Lung (tissue), 12 donors: ENCODE measurements around the gene PTPRE. TPM values are rescaled to one million over a fixed set of nuclear protein-coding genes. Genes with fewer than 3 reads are reported as not detected.

ENCODE experiments used
- ATAC-seq: fragments of 200-7000 bp; cut with Tn5 transposase; one replicate; pipeline ENCODE4 v1.9.1; 2020; ENCODE audit warnings: moderate number of reproducible peaks; ENCODE audit not compliant: insufficient read depth, low FRiP score
- DNase-seq, 3 donors: peaks; one replicate each; pipeline ENCODE4 v3.0.0-alpha.2; 2013 to 2017
- H3K27ac ChIP-seq, 2 donors: one replicate each; pipeline ENCODE4 v1.5.1; 2013; ENCODE audit warnings: mild to moderate bottlenecking in 2 of 2, moderate library complexity in 2 of 2, control low read depth in 1 of 2, inconsistent platforms in 1 of 2, low read depth in 1 of 2, low read length in 1 of 2
- H3K27me3 ChIP-seq, 3 donors: one replicate each; pipeline ENCODE4 v1.5.1; 2013; ENCODE audit warnings: low read length in 2 of 3; ENCODE audit not compliant: control insufficient read depth in 3 of 3, insufficient read depth in 3 of 3
- H3K36me3 ChIP-seq, 4 donors: one replicate each; pipeline ENCODE4 v1.5.1; 2013; ENCODE audit warnings: low read length in 4 of 4, mild to moderate bottlenecking in 1 of 4, moderate library complexity in 1 of 4; ENCODE audit not compliant: control insufficient read depth in 4 of 4, insufficient read depth in 4 of 4
- H3K4me1 ChIP-seq, 5 donors: one replicate each; pipeline ENCODE4 v1.5.1; 2013; ENCODE audit warnings: low read length in 5 of 5, mild to moderate bottlenecking in 2 of 5, moderate library complexity in 1 of 5; ENCODE audit not compliant: control insufficient read depth in 5 of 5, insufficient read depth in 5 of 5
- H3K4me3 ChIP-seq: one replicate; pipeline ENCODE4 v1.5.1; 2013; ENCODE audit warnings: mild to moderate bottlenecking, control low read depth, moderate library complexity
- H3K9ac ChIP-seq, 2 donors: one replicate each; pipeline ENCODE4 v1.5.1; 2013; ENCODE audit warnings: low read length in 2 of 2, control low read depth in 1 of 2; ENCODE audit not compliant: insufficient read depth in 1 of 2
- H3K9me3 ChIP-seq, 4 donors: one replicate each; pipeline ENCODE4 v1.5.1; 2013; ENCODE audit warnings: low read length in 3 of 4, mild to moderate bottlenecking in 1 of 4, moderate library complexity in 1 of 4; ENCODE audit not compliant: control insufficient read depth in 4 of 4, insufficient read depth in 3 of 4
- CTCF ChIP-seq: IDR thresholded peaks from 2 replicates; pipeline ENCODE4 v1.5.1; 2012; ENCODE audit warnings: mild to moderate bottlenecking; ENCODE audit errors: control extremely low read depth, extremely low read depth
- WGBS, 2 donors: extraction: QIAGEN DNeasy Blood & Tissue Kit; methylation state at CpG; one replicate each; pipeline ENCODE4 v1.1.7; 2013; 5-methylcytosine and 5-hydroxymethylcytosine counted together
- polyA plus RNA-seq, 2 donors: library from polyadenylated mRNA; stranded (reverse); fragments of 200-250 nt; gene quantifications; one replicate each; pipeline ENCODE4 v1.2.1, GENCODE V29; 2013
- total RNA-seq, 2 donors: library from RNA; depleted of rRNA in 1 of 2; stranded (reverse); fragments of >200 nt in 1 of 2; gene quantifications; one replicate each; pipeline ENCODE4 v1.2.1, GENCODE V29; 2014 to 2021
- donor health status: control.
- donor health status: control.
- donor health status: Bipolar disorder and iron deficiency.
- donor health status: healthy.
- donor health status: DM: yes; HTN: yes; CAD: no.

PTPRE gene
- total and polyA plus RNA-seq, 4 donors, result 15.5 to 68.7 (median 36.5) TPM

- Histone ChIP-seq H3K9me3 (no peaks in the 10 kb centered on the region), H3K27me3 (no peaks in the 10 kb centered on the region), H3K36me3 (no peaks in the 10 kb centered on the region), H3K9ac (no peak overlapping the region), H3K27ac (no peak overlapping the region), H3K4me3 (no peak overlapping the region), H3K4me1 (peaks cover 0 to 29% (median 21%) of the 10 kb centered on the region in 5 donors)
- TF ChIP-seq CTCF, result no peak
- WGBS, 2 donors, result 24 to 44% methylated on average over 10 of the region's 10 CpGs
- DNase-seq (no peak), ATAC-seq (no peak)
Observed at GRCh38 chr10:127973791-127974311, 66.9 kb downstream of the PTPRE start.

- ATAC-seq (no peak), DNase-seq (no peak)
- no peak for TF ChIP-seq CTCF
- peaks cover 0 to 30% (median 21%) of the 10 kb centered on the region in 5 donors for H3K4me1 ChIP-seq
- H3K4me3 ChIP-seq, result no peak overlapping the region
- H3K27ac ChIP-seq, result peak overlapping the region in 1 of 2 donors; percentile 0
- no peaks in the 10 kb centered on the region for H3K27me3 ChIP-seq
- no peaks in the 10 kb centered on the region for H3K36me3 ChIP-seq
- peaks cover 0 to 2% (median 0%) of the 10 kb centered on the region in 4 donors for H3K9me3 ChIP-seq
- H3K9ac ChIP-seq, result no peak overlapping the region
- WGBS, 2 donors, result 88 to 89% methylated on average over 9 of the region's 9 CpGs
Observed at GRCh38 chr10:127974911-127975310, 68.0 kb downstream of the PTPRE start.

- ATAC-seq (no peak), DNase-seq (no peak)
Observed at GRCh38 chr10:127976286-127976685, 69.4 kb downstream of the PTPRE start.

More at GRCh38 chr10:127976286-127976685, 69.4 kb downstream of the PTPRE start:
- H3K9me3 ChIP-seq, result peaks cover 0 to 2% (median 0%) of the 10 kb centered on the region in 4 donors
- no peak overlapping the region for H3K4me3 ChIP-seq
- H3K9ac ChIP-seq, result no peak overlapping the region
- H3K36me3 ChIP-seq, result no peaks in the 10 kb centered on the region
- H3K4me1 ChIP-seq, result peaks cover 0 to 29% (median 21%) of the 10 kb centered on the region in 5 donors
- WGBS, 2 donors, result 27 to 35% methylated on average over 7 of the region's 7 CpGs
- no peak for TF ChIP-seq CTCF
- peak overlapping the region in 1 of 2 donors; percentile 37 for H3K27ac ChIP-seq
- H3K27me3 ChIP-seq, result no peaks in the 10 kb centered on the region
